OCI-M2 (cell line): ENCODE measurements around the gene ZNF398.
"Not testable (repeated sequence)": the region's sequence is repeated elsewhere in the genome, so short reads cannot be mapped to it uniquely, and the experiment has no call there.

Experiments
- DNase-seq: peaks from one replicate; lab custom pipeline; 2025; ENCODE audit not compliant: unreplicated experiment; lab: John Stamatoyannopoulos, UW

ZNF398 gene

DNA sequence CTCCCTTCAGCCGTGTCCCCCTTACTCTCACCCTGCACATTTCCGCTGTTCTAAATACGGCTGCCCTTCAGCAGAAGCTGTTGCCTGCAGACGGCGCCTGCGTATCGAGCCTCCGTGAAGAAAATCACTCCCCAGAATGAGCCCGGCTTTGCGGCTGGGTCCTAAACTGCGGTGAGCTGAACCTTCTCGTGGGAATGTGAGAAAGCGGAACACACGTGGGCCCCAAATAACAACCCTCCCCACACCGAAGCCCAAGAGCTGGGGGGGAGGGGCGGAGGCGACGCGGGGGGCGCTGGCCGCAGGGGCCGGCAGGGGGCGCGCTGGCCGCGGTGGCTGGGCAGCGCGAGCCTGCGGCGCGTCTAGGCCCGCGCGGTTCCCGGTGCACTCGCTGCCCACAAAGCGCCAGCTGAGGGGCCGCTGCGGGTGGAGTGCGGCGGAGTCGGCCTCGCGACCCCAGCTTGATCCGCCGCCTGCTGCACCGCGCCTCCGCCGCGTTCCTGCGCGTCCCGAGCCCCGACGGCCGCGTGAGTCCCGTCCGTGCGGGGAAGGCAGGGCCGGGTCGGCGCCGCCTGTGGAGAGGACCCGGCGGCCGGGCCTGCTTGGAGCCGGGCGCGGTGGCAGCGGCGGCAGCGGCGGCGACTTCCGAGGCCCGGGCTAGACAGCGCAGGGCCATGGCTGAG, at the start of gene ZNF398:
ZNF398 (plus strand) TSS at position 382 of the 680 bp plus-strand sequence; CDS start at position 672, 290 bp downstream.
- DNase-seq = peak; percentile 70

GRCh38 chr7:149099058-149099457, 48.2 kb upstream of the ZNF398 start:
- DNase-seq = no peak

DNA sequence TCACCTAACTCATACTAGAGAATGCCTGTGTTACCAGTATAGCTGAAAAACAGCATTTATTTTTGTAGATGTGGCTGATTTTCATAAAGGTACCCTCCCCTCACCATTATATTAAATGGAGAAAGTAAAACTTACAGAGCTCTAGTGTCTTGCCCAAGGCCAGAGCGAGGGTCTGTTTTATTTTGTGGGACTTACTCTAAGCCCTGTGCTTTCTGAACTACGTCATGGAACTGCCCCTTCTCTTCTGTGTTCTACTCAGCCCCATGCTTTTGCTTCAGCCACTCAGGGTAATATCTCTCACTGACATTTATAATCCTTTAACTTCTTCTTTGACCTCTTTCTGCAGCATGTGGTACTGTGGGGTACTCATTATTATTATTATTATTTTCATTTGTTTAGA, 46.4 kb upstream of the ZNF398 start:
- no peak for DNase-seq

DNA sequence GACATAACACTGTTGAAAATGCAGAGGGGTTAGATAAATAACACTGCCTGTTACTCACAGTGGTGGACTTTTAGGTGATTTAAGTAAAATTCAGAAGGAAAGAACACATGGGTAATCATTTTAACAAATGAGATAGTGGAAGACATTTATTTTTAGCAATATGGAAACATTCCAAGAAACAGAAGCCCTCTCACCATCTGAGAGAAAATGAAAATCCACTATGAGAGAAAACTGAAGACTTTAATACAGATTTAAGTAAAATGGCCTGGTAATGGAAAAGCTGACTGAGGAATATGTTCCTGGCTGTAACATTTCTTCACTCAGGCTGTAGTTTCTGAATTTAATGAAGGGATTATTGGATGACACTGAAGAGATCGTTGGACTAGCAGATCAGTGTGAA, 44.6 kb upstream of the ZNF398 start:
- DNase-seq = no peak

DNA sequence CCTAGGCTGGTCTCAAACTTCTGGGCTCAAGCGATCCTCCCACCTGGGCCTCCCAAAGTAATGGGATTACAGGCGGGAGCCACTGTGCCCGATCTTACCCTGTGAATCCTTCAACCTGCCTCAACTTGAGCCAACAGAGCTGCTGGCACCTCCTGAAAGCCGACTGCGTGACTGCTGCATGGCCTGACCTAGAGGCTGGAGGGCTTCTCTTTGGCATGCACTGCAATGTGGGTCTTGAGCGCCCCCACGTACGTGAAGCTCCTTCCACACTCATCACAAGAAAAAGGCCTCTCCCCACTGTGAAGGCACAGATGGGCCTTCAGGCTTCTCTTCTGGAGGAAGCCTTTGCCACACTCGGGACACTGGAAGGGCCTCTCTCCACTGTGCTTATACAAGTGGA, 43.8 kb upstream of the ZNF398 start:
- DNase-seq = no peak

DNA sequence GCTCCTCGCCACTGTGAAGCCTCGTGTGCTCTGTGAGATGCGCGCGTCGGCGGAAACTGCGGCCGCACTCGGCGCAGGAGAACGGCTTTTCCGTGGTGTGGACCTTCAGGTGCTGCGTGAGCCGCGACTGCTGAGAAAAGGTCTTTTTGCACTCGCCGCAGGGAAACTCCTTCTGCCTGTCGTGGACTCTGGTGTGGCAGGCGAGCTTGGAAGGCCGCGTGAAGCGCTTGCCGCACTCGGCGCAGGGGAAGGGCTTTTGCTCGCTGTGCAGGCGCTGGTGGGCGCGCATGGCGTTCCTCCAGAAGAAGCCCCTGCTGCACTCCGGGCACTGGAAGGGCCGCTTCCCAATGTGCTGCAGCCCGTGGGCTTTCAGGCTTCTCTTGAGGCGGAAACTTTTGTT, 43.0 kb upstream of the ZNF398 start:
- DNase-seq = no peak

GRCh38 chr7:149104749-149105148, 42.5 kb upstream of the ZNF398 start:
- no peak for DNase-seq

DNA sequence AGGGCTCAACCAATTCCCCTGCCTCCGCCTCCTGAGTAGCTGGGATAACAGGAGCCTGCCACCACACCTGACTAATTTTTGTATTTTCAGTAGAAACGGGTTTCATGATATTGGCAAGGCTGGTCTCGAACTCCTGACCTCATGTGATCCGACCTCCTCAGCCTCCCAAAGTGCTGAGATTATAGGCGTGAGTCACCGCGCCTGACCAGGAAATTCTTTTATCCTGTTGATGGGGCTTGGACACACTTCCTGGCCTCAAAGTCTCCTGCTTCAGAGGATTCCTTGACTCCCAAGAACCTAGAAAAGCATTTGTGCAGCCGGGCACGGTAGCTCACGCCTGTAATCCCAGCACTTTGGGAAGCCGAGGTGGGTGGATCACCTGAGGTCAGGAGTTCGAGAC, 37.3 kb upstream of the ZNF398 start:
- no peak for DNase-seq

- no peak for DNase-seq
These were observed 21.9 kb upstream of the ZNF398 start for GRCh38 chr7:149125189-149125862.

GRCh38 chr7:149125863-149126661, 21.2 kb upstream of the ZNF398 start, which contains the start of gene ZNF425:
Gene ZNF425 (minus strand): TSS chr7:149126324. CDS start chr7:149126213, 111 bp downstream.
- peak; percentile 84 for DNase-seq

DNA sequence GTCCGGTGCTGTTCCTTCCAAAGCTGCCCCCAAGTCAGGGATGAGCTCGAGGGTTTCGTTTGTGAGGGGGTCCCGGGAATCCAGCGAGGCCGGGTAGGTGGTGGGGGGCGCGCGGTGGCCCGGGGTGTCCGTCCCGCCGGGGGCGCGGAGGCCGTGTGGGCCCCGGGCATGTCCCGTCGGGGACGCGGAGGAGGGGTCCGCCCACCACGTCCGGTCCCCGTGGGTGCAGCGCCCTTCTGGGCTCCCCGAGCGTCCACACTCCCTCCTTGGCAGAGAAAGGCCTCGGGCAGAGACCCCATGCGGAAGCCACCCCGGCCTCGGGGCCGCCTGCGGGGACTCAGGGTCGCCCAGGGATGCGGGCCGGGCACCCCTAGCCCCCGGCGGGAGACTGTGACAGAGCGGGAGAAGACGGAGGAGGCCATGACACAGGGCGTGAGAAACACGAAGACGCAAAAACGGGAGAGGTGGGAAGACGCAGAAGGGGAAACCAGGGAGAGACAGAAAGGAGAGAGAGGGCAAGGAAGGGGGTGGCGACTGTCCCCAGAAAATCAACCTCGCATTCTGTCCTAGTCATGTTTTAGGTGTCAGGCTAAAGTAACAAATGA, 20.5 kb upstream of the ZNF398 start:
- DNase-seq = no peak

GRCh38 chr7:149130572-149131198, 16.6 kb upstream of the ZNF398 start:
- DNase-seq = no peak

- DNase-seq = no peak
These were observed 14.1 kb upstream of the ZNF398 start for GRCh38 chr7:149133028-149133710.

DNA sequence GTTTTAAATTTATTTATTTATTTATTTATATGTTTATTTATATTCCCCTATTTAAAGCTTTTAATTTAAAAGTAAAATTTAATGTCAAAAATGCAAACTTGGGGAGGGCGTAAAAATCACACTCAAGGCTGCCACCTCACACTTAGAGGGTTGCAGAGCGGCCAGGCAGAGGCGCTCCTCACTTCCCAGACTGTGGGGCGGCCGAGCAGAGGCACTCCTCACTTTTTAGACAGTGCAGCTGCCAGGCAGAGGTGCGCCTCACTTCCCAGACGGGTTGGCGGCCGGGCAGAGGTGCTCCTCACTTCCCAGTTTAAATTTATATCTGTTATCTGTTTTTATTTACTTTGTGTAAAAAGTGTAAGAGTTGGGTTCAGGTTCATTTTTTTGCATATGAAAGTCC, 11.1 kb upstream of the ZNF398 start:
- DNase-seq = no peak

GRCh38 chr7:149140831-149141230, 6.4 kb upstream of the ZNF398 start:
- no peak for DNase-seq

DNA sequence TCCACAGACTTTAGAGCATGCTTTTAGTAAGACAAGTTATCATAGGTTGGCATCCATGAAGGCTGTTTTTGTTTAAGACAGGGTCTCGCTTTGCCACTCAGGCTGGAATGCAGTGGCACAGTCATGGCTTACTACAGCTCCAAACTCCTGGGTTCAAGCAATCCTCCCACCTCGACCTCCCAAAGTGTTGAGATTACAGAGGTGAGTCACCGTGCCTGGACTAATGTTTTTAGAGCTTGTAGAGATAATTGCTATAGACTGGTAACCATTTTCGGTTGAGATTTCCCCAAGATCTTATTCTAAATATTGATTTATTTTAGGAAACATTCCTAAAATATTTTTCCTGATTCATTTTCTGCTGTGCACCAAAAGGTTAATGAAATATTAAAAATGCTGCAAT, 5.4 kb upstream of the ZNF398 start:
- DNase-seq = no peak

- DNase-seq = not testable (repeated sequence)
These were observed 2.8 kb upstream of the ZNF398 start for GRCh38 chr7:149144436-149144922.

DNA sequence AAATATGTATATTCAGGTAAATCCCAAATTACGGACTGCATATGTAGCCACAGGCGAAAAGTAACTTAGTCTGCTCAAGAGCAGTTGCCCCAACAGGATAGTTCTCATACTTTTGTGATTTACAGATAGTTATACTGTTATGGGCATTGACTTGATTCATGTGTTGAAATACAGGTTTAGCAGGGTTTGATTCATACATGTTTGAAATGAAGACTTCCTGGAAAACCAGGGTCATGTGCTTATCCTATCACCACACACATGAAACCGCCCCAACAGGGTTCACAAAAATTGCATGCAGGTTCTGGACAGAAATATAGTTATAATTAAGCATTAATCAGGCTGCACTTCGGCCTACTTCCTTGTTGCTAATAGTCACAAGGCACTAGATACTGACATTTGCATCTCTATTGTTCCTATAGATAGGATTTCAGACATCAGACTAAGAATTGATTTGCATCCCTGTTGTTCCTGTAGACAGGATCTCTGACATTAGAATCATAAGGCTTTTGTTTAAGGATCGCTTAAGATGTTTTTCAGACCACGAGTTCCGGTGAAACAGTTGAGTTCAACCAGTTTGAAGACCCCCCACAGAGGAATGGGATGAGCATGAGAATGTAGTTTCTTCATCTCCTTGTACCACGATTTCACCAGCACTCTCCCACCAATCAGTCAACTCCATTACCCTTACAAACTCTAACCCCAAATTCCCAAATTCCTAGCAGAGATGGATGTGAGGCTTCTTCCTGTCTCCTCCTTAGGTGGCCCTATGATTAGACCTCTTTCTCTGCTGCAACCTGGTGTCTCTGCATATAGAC, 2.0 kb upstream of the ZNF398 start:
- DNase-seq = no peak
